ENCODE measurements around the gene PPP1R3E.

DNA sequence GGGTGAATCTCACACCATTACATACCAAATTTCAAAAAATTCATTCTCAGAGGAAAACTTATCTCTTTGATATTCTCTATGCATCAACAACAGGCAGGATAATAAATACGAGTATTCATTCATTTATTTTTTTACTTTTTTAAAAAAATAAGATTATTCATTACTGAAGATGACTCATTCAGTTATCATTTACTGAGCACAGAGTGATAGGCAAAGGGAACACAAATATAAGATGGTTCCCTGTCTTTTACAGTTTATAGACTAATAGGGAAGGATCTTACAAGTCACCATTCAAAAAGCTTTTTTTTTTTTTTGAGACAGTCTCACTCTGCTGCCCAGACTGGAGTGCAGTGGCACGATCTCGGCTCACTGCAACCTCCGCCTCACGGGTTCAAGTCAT lies 13.6 kb upstream of the PPP1R3E start:
- TF ChIP-seq, protein P1, sequence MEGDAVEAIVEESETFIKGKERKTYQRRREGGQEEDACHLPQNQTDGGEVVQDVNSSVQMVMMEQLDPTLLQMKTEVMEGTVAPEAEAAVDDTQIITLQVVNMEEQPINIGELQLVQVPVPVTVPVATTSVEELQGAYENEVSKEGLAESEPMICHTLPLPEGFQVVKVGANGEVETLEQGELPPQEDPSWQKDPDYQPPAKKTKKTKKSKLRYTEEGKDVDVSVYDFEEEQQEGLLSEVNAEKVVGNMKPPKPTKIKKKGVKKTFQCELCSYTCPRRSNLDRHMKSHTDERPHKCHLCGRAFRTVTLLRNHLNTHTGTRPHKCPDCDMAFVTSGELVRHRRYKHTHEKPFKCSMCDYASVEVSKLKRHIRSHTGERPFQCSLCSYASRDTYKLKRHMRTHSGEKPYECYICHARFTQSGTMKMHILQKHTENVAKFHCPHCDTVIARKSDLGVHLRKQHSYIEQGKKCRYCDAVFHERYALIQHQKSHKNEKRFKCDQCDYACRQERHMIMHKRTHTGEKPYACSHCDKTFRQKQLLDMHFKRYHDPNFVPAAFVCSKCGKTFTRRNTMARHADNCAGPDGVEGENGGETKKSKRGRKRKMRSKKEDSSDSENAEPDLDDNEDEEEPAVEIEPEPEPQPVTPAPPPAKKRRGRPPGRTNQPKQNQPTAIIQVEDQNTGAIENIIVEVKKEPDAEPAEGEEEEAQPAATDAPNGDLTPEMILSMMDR (IDR thresholded peaks at IDR 0.05): no peak
- no peak for TF ChIP-seq POLR2A (IDR thresholded peaks at IDR 0.05)

Data from right lobe of liver (tissue), 4 donors.